ENCODE measurements around the gene COA7.

- TF ChIP-seq RFX5 (IDR thresholded peaks at IDR 0.05; ENCODE audit: low read length) (no peak), CTCF (IDR thresholded peaks at IDR 0.05) (no peak), USF1 (IDR thresholded peaks at IDR 0.05; ENCODE audit: borderline replicate concordance, low read depth) (no peak), POLR2AphosphoS5 (IDR thresholded peaks at IDR 0.05; ENCODE audit: low read depth, low read length) (no peak), REST (IDR thresholded peaks at IDR 0.05; ENCODE audit: low read depth, low read length) (no peak), EP300 (IDR thresholded peaks at IDR 0.05; ENCODE audit: borderline replicate concordance in 1 of 2, low read depth in 1 of 2, low read length in 1 of 2) (no peak), USF2 (IDR thresholded peaks at IDR 0.05; ENCODE audit: borderline replicate concordance, low read depth, low read length) (no peak)
Observed at GRCh38 chr1:52636721-52637695, 61.1 kb downstream of the COA7 start.
